ENCODE results near the gene GNRHR.

The GNRHR gene

DNA sequence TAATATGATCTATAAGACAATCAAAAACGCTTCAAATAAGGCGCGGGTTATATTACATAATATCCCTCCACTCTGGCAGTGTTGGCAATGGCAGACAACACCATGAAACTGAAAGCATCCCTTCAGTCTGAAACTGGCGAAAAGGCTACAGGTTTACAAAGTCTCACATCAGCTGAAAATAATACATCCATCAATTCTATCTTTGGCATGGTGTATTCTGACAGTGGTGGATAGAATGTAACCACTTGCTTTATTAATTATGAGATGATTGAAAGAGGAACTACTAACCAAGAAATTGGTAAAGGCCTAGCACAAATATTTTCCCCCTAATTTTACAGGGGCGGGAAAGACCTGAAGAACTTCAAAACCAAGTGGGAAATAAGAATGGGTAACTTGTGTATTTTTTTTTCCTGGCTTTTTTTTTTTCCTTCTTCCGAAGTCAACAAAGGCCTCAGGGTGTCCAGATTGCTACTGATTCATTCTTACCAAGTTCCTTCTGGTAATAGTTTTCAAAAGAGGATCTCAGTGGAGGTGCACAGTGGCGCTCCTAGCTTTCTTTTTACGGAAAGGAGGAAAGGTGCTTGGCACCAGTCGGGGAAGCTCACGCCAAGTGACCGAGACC, 54.0 kb downstream of the GNRHR start:
- H3K27ac ChIP-seq = peak overlapping the region; percentile 78
- TF ChIP-seq, protein P1, sequence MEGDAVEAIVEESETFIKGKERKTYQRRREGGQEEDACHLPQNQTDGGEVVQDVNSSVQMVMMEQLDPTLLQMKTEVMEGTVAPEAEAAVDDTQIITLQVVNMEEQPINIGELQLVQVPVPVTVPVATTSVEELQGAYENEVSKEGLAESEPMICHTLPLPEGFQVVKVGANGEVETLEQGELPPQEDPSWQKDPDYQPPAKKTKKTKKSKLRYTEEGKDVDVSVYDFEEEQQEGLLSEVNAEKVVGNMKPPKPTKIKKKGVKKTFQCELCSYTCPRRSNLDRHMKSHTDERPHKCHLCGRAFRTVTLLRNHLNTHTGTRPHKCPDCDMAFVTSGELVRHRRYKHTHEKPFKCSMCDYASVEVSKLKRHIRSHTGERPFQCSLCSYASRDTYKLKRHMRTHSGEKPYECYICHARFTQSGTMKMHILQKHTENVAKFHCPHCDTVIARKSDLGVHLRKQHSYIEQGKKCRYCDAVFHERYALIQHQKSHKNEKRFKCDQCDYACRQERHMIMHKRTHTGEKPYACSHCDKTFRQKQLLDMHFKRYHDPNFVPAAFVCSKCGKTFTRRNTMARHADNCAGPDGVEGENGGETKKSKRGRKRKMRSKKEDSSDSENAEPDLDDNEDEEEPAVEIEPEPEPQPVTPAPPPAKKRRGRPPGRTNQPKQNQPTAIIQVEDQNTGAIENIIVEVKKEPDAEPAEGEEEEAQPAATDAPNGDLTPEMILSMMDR (conservative IDR thresholded peaks at IDR 0.05) = no peak

DNA sequence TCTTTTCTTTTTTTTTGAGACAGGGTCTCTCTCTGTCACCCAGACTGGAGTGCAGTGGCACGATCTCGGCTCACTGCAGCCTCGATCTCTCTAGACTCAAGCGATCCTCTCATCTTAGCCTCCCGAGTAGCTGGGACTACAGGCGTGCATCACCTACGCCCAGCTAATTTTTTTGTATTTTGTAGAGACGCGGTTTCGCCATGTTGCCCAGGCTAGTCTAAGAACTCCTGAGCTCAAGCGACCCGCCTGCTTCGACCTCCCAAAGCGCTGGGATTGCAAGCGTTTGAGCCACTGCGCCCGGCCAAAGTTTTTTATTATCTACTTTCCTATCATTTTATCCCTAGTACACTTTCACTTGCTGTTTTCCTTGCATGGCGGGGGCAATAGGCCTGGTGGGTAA, 54.6 kb downstream of the GNRHR start:
- no peak for TF ChIP-seq ZFX (IDR thresholded peaks at IDR 0.05)
- TF ChIP-seq, protein P1 (conservative IDR thresholded peaks at IDR 0.05) = no peak
- no peak overlapping the region for H3K27ac ChIP-seq

DNA sequence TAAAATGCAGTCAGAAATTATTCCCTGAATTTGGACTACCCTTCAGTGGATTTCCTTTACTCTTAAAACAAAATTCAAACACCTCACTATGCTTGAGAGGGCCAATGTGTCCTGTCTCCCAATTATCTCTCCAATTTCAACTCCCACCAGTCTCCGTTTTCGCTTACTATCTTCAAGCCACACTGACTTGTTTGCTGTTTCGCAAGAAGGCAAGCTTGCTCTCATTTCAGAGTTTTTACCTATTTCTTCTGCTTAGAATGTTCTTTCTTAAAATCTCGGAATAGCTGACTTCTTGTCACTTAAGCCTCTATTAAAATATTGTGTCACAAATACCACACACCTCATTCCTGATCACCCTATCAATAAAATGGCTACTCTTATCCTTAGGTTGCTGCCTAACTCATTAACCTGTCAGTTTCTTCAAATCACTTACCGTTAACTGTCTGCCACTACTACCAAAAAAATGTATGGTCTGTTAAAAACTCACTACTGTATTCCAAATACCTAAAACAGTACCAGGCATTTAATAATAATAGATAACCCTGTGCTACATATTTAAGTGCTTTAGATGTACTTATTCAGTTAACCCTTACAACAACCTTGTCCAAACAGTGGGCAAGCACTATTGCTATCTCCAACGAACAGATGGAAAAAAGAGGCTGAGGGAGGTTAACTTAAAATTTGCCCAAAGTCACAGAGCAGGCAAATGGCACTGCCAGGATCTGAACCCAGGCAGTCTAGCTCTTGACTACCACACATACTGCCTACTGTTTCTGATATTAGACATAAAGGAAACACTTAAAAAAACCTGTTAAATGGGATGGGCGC, 56.1 kb downstream of the GNRHR start:
- TF ChIP-seq ZFX (IDR thresholded peaks at IDR 0.05) = no peak
- no peak overlapping the region for H3K27ac ChIP-seq

DNA sequence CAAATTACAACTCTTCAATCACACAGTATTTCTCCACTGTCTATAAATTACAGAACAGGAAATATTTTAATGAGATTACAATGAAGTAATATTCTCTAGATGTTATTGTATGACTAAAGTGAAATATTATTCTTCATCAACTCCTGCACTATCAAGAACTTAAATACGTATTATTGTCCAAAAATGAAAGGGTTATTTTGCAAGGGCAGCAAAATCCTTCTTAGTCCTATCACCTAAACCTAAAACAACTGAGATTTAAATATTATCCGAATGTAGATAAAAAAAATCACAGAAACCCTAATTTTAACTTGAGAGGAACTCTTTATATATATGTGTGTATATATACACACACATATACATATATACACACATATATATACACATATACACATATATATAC, 58.1 kb downstream of the GNRHR start:
- H3K27ac ChIP-seq = no peak overlapping the region
- TF ChIP-seq, protein P1 (conservative IDR thresholded peaks at IDR 0.05) = no peak
- TF ChIP-seq ZFX (IDR thresholded peaks at IDR 0.05) = no peak

DNA sequence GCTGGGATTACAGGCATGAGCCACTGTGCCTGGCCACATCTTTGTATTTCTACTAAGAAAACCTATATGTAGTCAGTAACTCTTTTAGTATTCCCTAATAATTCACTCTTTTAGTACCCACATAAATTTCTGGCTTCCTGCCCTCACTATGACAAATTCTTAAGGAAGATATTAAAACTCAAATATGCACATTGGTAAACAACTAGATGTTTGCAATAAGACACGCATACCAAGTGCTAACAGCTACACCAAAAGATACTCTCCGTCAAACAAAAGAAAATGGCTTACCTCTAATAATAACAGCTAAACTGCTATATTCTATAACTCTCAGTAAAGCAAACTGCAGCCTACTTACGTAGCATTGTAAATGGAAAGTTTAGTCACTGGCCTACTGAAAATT, 59.5 kb downstream of the GNRHR start:
- no peak overlapping the region for H3K27ac ChIP-seq
- TF ChIP-seq ZFX (IDR thresholded peaks at IDR 0.05) = no peak
- TF ChIP-seq, protein P1 (conservative IDR thresholded peaks at IDR 0.05) = no peak

DNA sequence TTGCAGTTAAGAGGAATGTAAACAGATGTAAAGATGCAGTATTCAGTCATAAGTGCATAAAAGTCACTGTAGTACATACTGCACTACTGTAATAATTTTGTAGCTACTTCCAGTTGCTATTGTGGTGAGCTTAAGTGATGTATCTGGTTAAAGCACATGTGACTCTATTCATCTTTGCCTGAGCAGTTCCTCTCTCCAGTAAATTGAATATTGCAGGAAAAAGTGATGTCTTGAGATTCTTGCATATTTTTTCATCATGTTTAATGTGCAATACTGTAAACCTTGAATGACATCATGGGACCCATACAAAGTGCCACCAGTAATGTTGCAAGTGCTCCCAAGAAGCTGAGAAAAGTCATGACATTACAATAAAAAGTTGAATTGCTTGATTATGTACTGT, 62.9 kb downstream of the GNRHR start:
- TF ChIP-seq ZFX (IDR thresholded peaks at IDR 0.05) = no peak
- TF ChIP-seq, protein P1 (conservative IDR thresholded peaks at IDR 0.05) = no peak
- H3K27ac ChIP-seq = no peak overlapping the region

Measured in C4-2B (cell line).